GM12892 (cell line): ENCODE results near the gene DPYD.

ENCODE experiments used
- POLR2A ChIP-seq: IDR thresholded peaks from 2 replicates; pipeline ENCODE4 v1.6.1; 2011; ENCODE audit warnings: low read depth, low read length, control low read depth
- POLR2AphosphoS5 ChIP-seq: IDR thresholded peaks from 2 replicates; pipeline ENCODE4 v1.6.1; 2011; ENCODE audit warnings: low read depth, low read length, control low read depth
- TAF1 ChIP-seq: IDR thresholded peaks from 2 replicates; pipeline ENCODE4 v1.6.1; 2011; ENCODE audit warnings: low read depth, mild to moderate bottlenecking, control low read depth, low read length, borderline replicate concordance

DNA sequence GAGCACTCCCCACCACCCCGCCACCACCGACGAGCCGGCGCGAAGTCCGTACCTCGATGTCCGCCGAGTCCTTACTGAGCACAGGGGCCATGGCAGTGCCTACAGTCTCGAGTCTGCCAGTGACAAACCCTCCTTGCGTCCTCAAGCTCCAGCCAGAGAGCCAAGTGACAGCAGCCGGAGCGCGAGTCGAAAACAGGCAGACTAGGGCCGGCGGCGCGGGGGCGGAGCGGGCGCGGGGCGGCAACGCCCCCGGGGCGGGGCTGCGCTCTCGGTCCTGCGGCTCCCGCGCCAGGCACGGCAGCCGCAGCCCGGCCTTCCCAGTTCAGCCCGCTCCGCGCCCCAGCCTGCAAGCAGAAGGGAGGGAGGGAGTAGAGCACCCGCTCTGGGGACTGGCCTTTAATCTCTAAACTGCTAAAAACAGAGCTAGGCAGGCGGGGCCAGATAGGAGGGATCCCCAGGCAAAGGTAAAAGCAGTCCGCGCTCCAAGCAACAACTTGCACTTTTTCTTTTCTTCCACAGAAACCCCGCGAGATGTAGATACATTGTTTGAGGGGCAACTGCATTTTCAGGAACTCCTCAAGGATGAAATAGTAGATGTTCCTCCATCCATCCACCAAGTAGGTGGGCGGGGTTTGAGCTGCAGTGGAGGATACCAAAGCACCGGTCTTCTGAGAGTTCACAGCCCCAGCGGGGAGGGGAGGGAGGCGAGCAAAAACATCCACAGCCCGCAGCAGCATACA lies at the start of gene DPYD:
- TF ChIP-seq POLR2AphosphoS5: no peak
- TF ChIP-seq POLR2A: no peak
- TF ChIP-seq TAF1: no peak
